ENCODE data around the gene BRSK2.

BRSK2 gene

GRCh38 chr11:1395773-1396374, 6.1 kb downstream of the BRSK2 start:
- Mint-ChIP-seq H3K9me3 (no peaks in the 10 kb centered on the region), H3K27ac (no peak overlapping the region), H3K27me3 (peaks cover 63% of the 10 kb centered on the region), H3K36me3 (no peaks in the 10 kb centered on the region), H3K4me3 (no peak overlapping the region), H3K4me1 (peaks cover 7% of the 10 kb centered on the region)
- peak; percentile 62 for ATAC-seq

- H3K4me1 Mint-ChIP-seq: peaks cover 4% of the 10 kb centered on the region
- H3K27ac Mint-ChIP-seq: no peak overlapping the region
- no peaks in the 10 kb centered on the region for H3K9me3 Mint-ChIP-seq
- no peak overlapping the region for H3K4me3 Mint-ChIP-seq
- no peaks in the 10 kb centered on the region for H3K36me3 Mint-ChIP-seq
- ATAC-seq: no peak
- peaks cover 63% of the 10 kb centered on the region for H3K27me3 Mint-ChIP-seq
These were observed 6.7 kb downstream of the BRSK2 start for GRCh38 chr11:1396375-1396841.

GRCh38 chr11:1397146-1397861, 7.6 kb downstream of the BRSK2 start:
- no peak for ATAC-seq
- H3K27me3 Mint-ChIP-seq: peaks cover 59% of the 10 kb centered on the region

DNA sequence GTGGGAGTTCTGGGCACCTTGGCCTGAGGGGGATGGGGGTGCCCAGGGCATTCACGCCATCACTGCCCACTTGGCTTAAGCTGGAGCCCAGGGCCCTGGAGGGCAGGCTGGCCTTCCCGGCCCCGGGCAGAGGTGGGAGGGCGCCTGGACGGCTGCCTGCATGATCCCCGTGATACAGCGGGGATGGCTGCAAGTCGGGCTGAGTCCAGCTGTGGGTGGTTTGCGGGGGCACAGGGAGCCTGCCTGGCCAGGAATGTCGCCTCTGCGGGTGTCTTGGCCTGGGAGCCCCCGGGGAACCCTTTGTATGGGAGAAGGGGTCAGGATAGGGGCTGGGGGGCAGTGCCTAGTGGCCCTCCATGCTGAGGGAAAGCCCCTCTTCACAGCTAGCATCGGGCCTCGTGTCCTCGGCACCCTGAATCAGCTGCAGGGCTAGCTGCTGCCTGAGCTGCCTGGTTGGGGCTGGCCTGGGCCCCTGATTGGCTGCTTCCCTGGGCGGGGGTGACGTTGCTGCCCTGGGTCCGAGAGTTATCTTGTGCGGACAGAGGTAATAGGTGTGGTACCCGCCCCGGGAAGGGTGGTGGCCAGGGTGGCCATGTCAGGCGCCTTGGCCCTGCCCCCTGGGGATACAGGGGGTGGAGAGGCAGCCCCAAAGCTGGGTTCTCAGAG, 8.3 kb downstream of the BRSK2 start:
- no peak for ATAC-seq
- Mint-ChIP-seq H3K9me3 (no peaks in the 10 kb centered on the region), H3K4me3 (no peak overlapping the region), H3K36me3 (no peaks in the 10 kb centered on the region), H3K27me3 (peaks cover 52% of the 10 kb centered on the region), H3K4me1 (no peaks in the 10 kb centered on the region), H3K27ac (no peak overlapping the region)

More at GRCh38 chr11:1397146-1397861, 7.6 kb downstream of the BRSK2 start:
- no peaks in the 10 kb centered on the region for H3K4me1 Mint-ChIP-seq
- H3K36me3 Mint-ChIP-seq: no peaks in the 10 kb centered on the region
- H3K9me3 Mint-ChIP-seq: no peaks in the 10 kb centered on the region
- H3K27ac Mint-ChIP-seq: no peak overlapping the region
- H3K4me3 Mint-ChIP-seq: no peak overlapping the region

DNA sequence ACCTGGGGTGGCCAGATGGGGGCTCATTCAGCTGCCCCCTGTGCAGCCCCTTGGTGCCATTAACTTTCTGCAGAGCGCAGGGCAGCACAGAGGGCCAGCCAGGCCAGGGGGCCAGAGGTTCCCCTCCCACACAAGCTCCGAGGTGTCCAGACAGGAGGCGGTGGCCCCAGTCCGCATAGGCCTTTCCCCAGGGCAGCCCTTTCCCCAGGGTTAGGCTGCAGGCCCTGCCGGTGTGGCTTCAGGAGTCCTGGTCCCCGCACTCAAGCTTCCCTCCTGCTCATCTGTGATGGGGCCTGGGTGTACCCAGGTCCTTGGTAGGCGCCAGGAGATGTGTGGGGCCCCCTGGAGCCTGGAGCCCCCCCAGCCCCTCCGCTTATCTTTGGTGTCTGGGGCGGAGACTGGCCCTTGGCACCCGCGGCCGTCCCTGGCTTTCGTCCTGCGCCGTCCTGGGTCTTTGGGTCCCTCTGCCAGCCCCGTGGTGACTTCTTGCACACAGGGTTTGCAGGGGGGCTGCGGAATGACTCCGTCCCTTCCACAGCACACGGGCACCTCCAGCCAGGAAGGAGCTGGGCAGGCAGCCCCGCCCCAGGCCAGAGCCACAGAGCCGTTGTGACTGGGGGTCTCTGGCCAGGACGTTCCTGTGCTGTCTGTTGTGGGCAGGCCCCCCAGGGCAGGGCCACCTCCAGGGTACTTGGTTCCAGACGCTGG, 8.9 kb downstream of the BRSK2 start:
- Mint-ChIP-seq H3K36me3 (no peaks in the 10 kb centered on the region), H3K4me3 (no peak overlapping the region), H3K27ac (no peak overlapping the region), H3K9me3 (no peaks in the 10 kb centered on the region), H3K4me1 (no peaks in the 10 kb centered on the region), H3K27me3 (peaks cover 50% of the 10 kb centered on the region)
- no peak for ATAC-seq

DNA sequence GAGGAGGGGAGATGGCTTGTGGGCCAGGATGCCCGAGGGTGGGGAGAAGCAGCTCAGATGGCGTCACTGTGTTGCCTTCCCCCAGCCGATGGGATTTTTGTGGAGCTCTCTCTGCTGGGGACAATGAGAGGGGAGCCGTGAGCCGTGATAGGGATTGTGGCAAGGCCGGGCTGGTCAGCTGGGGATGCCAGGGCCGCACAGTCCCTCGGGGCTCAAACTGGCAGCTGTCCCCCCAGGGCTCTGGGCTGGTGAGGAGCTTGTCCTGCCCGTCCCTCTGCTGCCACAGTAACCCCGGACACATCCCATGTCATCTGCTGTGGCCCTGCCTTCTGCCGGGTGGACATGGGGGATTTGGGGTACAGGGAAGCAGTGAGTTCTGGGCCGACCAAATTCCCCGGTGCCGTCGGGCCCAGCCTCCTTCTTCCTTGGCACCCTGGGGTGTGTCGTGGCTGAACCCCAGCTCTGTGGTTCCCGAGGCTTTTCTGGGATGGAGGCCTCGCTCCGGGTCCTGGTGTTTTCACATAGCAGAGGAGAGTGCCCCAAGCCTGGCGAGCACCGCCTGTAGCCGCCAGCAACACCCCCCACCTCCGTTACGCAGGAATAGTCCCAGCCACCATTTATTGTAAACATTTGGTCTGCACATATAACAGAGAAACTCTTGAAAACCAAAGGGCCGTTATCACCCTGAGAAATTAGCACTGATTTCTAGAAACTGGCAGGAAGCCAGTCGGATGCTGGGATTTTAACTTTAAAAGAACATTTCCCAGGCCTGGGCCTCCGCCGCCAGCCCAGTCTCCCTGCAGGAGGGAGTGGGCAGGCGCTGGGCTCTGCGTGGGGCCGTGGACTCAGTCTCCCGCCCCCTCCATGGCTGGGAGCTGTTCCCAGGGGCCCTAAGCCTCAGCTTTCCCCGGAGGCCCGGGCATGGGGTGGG, 9.9 kb downstream of the BRSK2 start:
- no peak overlapping the region for H3K4me3 Mint-ChIP-seq
- H3K27me3 Mint-ChIP-seq: peaks cover 57% of the 10 kb centered on the region
- H3K4me1 Mint-ChIP-seq: no peaks in the 10 kb centered on the region
- ATAC-seq: no peak
- H3K36me3 Mint-ChIP-seq: no peaks in the 10 kb centered on the region
- H3K9me3 Mint-ChIP-seq: no peaks in the 10 kb centered on the region
- no peak overlapping the region for H3K27ac Mint-ChIP-seq

DNA sequence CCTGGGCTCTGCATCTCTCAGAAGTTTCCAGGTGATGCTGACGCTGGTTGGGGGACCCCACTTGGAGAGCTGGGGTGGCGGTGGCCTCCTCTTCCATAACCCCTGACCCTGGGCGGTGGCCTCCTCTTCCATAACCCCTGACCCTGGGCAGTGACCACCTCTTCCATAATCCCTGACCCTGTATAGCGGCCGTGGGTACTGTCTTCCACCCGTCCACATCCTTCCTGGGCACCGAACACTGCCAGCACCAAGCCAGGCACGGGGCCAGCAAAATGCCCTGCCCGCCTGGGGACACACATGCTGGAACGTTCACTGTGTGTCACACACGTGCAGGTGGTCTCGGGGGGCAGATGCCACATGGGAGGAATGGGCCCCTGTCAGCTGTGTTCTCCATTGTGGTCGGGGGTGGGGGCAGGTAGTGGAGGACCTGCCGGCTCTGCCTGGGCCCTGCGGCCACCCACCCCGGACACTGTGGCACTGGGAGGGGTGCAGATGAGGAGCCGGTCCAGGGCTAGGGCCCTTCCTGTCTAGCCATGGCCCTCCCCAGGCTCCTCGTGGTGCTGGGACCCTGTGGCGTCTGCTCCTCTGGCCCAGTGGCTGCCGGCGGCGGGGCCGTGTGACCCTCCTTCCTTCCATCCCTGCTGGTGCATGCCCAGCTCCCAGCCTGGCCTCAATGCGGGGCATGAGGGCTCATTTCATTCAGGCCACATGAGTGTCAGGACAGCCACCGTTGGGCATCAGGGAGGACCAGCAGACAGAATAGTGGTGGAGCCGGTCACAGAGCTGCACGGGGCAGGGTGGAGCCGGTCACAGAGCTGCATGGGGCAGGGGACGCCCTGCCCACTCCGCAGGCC, 10.8 kb downstream of the BRSK2 start:
- H3K36me3 Mint-ChIP-seq: no peaks in the 10 kb centered on the region
- H3K9me3 Mint-ChIP-seq: no peaks in the 10 kb centered on the region
- H3K27me3 Mint-ChIP-seq: peaks cover 65% of the 10 kb centered on the region
- no peak overlapping the region for H3K27ac Mint-ChIP-seq
- no peak for ATAC-seq
- no peak overlapping the region for H3K4me3 Mint-ChIP-seq
- no peaks in the 10 kb centered on the region for H3K4me1 Mint-ChIP-seq

- Mint-ChIP-seq H3K4me1 (no peaks in the 10 kb centered on the region), H3K36me3 (no peaks in the 10 kb centered on the region), H3K4me3 (no peak overlapping the region), H3K9me3 (no peaks in the 10 kb centered on the region), H3K27ac (no peak overlapping the region), H3K27me3 (peaks cover 64% of the 10 kb centered on the region)
- no peak for ATAC-seq
These were observed 11.4 kb downstream of the BRSK2 start for GRCh38 chr11:1401171-1401445.

DNA sequence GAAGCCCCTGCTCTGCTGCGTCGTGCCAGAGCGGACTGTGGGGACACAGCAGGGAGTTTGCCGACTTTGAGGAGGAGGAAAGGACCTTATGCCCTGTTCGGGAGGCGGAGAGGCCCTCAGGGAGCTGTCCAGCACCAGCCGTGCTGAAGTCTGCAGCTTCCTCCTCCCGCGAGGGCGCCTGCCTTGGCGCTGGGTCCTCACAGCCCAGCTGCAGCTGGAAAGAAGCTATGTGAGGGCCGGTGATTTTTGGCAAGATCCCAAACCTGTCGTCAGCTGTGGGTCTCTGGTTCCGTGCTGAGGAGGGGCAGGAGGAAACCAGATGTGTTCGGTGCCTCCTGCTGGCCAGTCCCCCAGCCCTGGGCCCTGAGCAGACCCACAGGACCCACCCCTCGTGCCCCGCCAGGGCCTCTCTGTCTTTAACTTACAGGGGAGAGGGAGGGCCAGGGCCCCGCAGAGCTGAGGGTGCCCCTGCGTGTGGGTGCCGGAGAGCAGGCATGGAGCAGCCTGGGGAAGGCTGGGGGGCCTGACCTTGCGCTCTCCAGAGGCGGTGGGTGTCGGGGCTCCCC, 12.0 kb downstream of the BRSK2 start:
- Mint-ChIP-seq H3K27me3 (peaks cover 61% of the 10 kb centered on the region), H3K27ac (no peak overlapping the region), H3K4me3 (no peak overlapping the region), H3K36me3 (no peaks in the 10 kb centered on the region), H3K4me1 (no peaks in the 10 kb centered on the region), H3K9me3 (no peaks in the 10 kb centered on the region)
- no peak for ATAC-seq

DNA sequence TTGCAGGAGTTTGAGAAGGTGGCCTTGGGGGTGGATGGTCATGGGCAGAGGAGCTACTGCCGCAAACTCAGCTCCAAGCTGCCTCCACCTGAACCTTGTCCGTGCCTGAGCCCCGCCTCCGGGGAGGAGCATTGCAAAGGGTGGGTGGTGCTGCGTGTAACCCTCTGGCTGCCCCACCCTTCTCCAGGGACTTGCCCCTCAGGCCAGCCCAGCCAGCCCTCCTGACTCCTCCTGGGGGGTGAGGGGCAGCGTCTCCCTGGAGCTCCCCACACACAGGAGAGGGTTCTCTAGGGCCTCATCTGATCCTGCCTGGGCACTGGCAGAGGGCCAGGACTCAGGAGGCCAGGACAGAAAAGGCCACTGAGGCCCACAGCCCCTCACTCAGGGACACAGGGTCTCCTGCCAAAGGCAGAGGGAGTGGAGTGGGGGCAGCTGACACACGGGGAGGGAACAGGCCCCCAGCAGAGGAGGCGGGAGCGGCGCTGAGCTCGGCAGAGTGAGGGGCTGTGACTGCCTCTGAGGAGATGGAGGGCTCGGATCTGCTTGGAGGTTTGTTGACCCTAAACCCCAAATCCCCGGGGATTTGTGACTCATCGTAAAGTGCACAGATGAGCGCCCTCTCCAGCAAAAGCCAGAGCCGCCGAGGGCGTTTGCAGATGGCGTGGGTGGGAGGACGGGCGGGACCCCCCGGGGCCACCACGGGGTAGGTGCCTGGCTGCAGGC, 12.8 kb downstream of the BRSK2 start:
- Mint-ChIP-seq H3K36me3 (no peaks in the 10 kb centered on the region), H3K4me3 (no peak overlapping the region), H3K27me3 (peaks cover 61% of the 10 kb centered on the region), H3K27ac (no peak overlapping the region), H3K9me3 (no peaks in the 10 kb centered on the region), H3K4me1 (no peaks in the 10 kb centered on the region)
- no peak for ATAC-seq

DNA sequence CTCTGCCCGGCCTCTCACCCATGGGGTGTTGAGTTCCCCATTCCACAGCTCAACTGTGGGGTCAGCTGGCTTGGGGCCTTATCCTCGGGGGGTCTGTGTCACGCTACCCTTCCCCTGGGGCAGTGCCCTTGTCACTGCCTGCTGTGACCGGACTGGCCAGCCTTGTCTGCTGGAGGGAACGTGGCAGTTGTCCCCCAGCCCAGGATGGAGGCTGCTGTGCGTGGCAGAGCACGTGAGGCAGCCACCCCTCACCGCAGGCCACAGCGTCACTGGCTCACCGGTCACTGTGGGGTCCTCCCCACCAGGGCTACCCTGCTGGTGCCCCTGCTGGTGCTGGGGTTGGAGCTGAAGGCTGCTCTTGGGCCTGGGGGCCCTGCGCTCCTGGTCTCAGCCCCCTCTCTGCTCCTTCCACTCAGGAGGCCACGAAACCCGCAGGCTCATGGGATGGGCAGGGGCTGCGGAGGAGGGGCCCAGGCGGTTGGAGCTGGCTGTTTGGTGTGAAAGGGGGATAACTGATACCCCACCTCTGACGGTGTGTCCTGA, 13.4 kb downstream of the BRSK2 start:
- Mint-ChIP-seq H3K9me3 (no peaks in the 10 kb centered on the region), H3K27ac (no peak overlapping the region), H3K4me1 (no peaks in the 10 kb centered on the region), H3K27me3 (peaks cover 61% of the 10 kb centered on the region), H3K36me3 (no peaks in the 10 kb centered on the region), H3K4me3 (no peak overlapping the region)
- no peak for ATAC-seq

DNA sequence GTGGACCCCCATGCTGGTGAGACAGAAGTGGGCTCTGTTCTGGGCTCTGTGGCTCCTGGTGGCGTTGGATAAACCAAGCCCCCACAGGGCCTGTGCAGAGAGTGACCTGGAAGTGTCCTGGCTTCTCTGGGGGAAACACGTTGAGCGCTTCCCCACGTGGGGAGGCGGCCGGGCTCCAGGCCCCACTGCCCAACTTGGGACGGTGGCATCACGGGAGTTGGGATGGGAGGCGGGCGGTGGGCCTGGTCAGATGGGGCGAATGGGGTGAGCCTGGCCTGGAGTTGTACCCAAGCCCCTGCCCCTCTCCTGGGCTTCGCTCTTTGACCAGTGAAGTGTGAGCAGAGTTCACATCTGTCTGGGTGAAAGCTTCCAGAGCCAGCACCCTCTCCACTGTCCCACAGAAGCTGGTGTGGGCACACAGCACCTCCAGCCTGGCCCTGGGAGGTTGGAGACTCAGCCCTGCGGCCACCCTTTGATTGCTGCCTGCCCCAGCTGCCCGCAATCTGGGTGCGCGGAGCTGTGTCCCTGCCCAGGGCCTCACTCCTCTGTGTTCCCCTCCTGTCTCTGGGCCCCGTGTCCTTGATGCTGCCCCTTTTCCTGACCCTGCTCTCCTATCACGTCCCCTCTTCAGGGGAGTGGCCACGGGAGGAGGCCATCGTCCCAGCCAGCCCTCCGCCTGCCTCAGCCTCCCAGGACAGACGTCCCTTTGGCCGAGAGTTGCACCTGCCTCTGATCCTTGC, 14.2 kb downstream of the BRSK2 start:
- no peak for ATAC-seq
- peaks cover 61% of the 10 kb centered on the region for H3K27me3 Mint-ChIP-seq
- no peaks in the 10 kb centered on the region for H3K36me3 Mint-ChIP-seq
- H3K27ac Mint-ChIP-seq: no peak overlapping the region
- H3K4me1 Mint-ChIP-seq: no peaks in the 10 kb centered on the region
- H3K9me3 Mint-ChIP-seq: no peaks in the 10 kb centered on the region
- no peak overlapping the region for H3K4me3 Mint-ChIP-seq
